H9 (cell line): ENCODE measurements around the gene FLT1. TPM values are rescaled to one million over a fixed set of nuclear protein-coding genes. Genes with fewer than 3 reads are reported as not detected.

Experiments
- DNase-seq: peaks from one replicate; pipeline ENCODE4 v3.0.0-alpha.2; 2017
- H2AFZ ChIP-seq: one replicate; pipeline ENCODE4 v1.6.1; 2013; ENCODE audit warnings: mild to moderate bottlenecking, low read length, control low read depth, moderate library complexity
- H2AK5ac ChIP-seq: 2 replicates; pipeline ENCODE4 v1.6.1; 2013; ENCODE audit warnings: low read length, control low read depth, mixed read lengths; ENCODE audit not compliant: insufficient read length
- H2BK120ac ChIP-seq: one replicate; pipeline ENCODE4 v1.6.1; 2013; ENCODE audit warnings: low read depth, mild to moderate bottlenecking, low read length, control low read depth, inconsistent platforms; ENCODE audit not compliant: poor library complexity, severe bottlenecking
- H2BK12ac ChIP-seq: 2 replicates; pipeline ENCODE4 v1.6.1; 2013; ENCODE audit warnings: low read length, control low read depth, mixed read lengths, low read depth; ENCODE audit not compliant: insufficient read length
- H2BK15ac ChIP-seq: 2 replicates; pipeline ENCODE4 v1.6.1; 2013; ENCODE audit warnings: low read depth, low read length, control low read depth
- H2BK20ac ChIP-seq: one replicate; pipeline ENCODE4 v1.6.1; 2013; ENCODE audit warnings: low read depth, mild to moderate bottlenecking, low read length, control low read depth, inconsistent platforms; ENCODE audit not compliant: poor library complexity, severe bottlenecking
- H2BK5ac ChIP-seq: 2 replicates; pipeline ENCODE4 v1.6.1; 2013; ENCODE audit warnings: low read length, control low read depth, mixed read lengths; ENCODE audit not compliant: insufficient read length
- H3K14ac ChIP-seq: 2 replicates; pipeline ENCODE4 v1.6.1; 2013; ENCODE audit warnings: low read length, control low read depth; ENCODE audit not compliant: insufficient read depth
- H3K18ac ChIP-seq: 2 replicates; pipeline ENCODE4 v1.6.1; 2013; ENCODE audit warnings: low read depth, mild to moderate bottlenecking, mixed read lengths, low read length, control low read depth; ENCODE audit not compliant: insufficient read length
- H3K23ac ChIP-seq: 2 replicates; pipeline ENCODE4 v1.6.1; 2013; ENCODE audit warnings: low read length, control low read depth, mixed read lengths, low read depth; ENCODE audit not compliant: insufficient read length
- H3K23me2 ChIP-seq: 2 replicates; pipeline ENCODE4 v1.6.1; 2013; ENCODE audit warnings: low read depth, mild to moderate bottlenecking, mixed read lengths, low read length, control low read depth; ENCODE audit not compliant: insufficient read length, poor library complexity, severe bottlenecking
- H3K27ac ChIP-seq: 2 replicates; pipeline ENCODE4 v1.5.1; 2013; ENCODE audit warnings: low read length, control low read depth, mixed read lengths, low read depth; ENCODE audit not compliant: insufficient read length
- H3K27me3 ChIP-seq: 2 replicates; pipeline ENCODE4 v1.6.1; 2013; ENCODE audit warnings: low read length, control low read depth, inconsistent platforms; ENCODE audit not compliant: insufficient read depth
- H3K4ac ChIP-seq: 2 replicates; pipeline ENCODE4 v1.6.1; 2013; ENCODE audit warnings: low read depth, mild to moderate bottlenecking, control low read depth, inconsistent platforms, low read length, moderate library complexity
- H3K4me1 ChIP-seq: 2 replicates; pipeline ENCODE4 v1.6.1; 2013; ENCODE audit warnings: low read length, control low read depth, inconsistent platforms; ENCODE audit not compliant: insufficient read depth
- H3K4me2 ChIP-seq: 2 replicates; pipeline ENCODE4 v1.6.1; 2013; ENCODE audit warnings: low read length, control low read depth, mixed read lengths; ENCODE audit not compliant: insufficient read length, insufficient read depth
- H3K56ac ChIP-seq: 2 replicates; pipeline ENCODE4 v1.6.1; 2013; ENCODE audit warnings: low read depth, mild to moderate bottlenecking, mixed read lengths, low read length, control low read depth; ENCODE audit not compliant: insufficient read length
- H3K79me1 ChIP-seq: 2 replicates; pipeline ENCODE4 v1.6.1; 2013; ENCODE audit warnings: low read depth, mild to moderate bottlenecking, moderate library complexity, low read length, control low read depth, inconsistent platforms; ENCODE audit not compliant: insufficient read depth, poor library complexity, severe bottlenecking
- H3K79me2 ChIP-seq: 2 replicates; pipeline ENCODE4 v1.6.1; 2013; ENCODE audit warnings: low read length, control low read depth, inconsistent platforms; ENCODE audit not compliant: insufficient read depth
- H3K9ac ChIP-seq: 2 replicates; pipeline ENCODE4 v1.6.1; 2013; ENCODE audit warnings: low read length, control low read depth, mixed read lengths; ENCODE audit not compliant: insufficient read length; ENCODE audit errors: extremely low read depth
- H3K9me3 ChIP-seq: one replicate; pipeline ENCODE4 v1.6.1; 2013; ENCODE audit warnings: low read depth, low read length, inconsistent platforms; ENCODE audit not compliant: control insufficient read depth
- H3T11ph ChIP-seq: one replicate; pipeline ENCODE4 v1.6.1; 2013; ENCODE audit warnings: mild to moderate bottlenecking, low read length, control low read depth, inconsistent platforms
- H4K20me1 ChIP-seq: one replicate; pipeline ENCODE4 v1.6.1; 2013; ENCODE audit not compliant: control insufficient read depth, insufficient read length, insufficient read depth
- H4K5ac ChIP-seq: 2 replicates; pipeline ENCODE4 v1.6.1; 2013; ENCODE audit warnings: low read depth, mild to moderate bottlenecking, mixed read lengths, low read length, control low read depth; ENCODE audit not compliant: insufficient read length
- H4K8ac ChIP-seq: replicated peaks from 2 replicates; pipeline ENCODE4 v1.6.1; 2013; ENCODE audit warnings: low read length, control low read depth, mixed read lengths, low read depth; ENCODE audit not compliant: insufficient read length
- H4K91ac ChIP-seq: 2 replicates; pipeline ENCODE4 v1.6.1; 2013; ENCODE audit warnings: low read depth, mild to moderate bottlenecking, moderate library complexity, mixed read lengths, low read length, control low read depth; ENCODE audit not compliant: insufficient read length
- H3K27ac Mint-ChIP-seq, 3 experiments: 2 replicates in 2 of 3; 3 replicates in 1 of 3; pipeline ENCODE4 v1.8.0; 2020 to 2021; ENCODE audit warnings: mixed read lengths in 3 of 3, mild to moderate bottlenecking in 1 of 3, moderate library complexity in 1 of 3
- H3K27me3 Mint-ChIP-seq: 2 replicates; pipeline ENCODE4 v1.8.0; 2021; ENCODE audit warnings: low read depth, mild to moderate bottlenecking, moderate library complexity, mixed read lengths
- H3K36me3 Mint-ChIP-seq, 3 experiments: 2 replicates in 2 of 3; 3 replicates in 1 of 3; pipeline ENCODE4 v1.8.0; 2020 to 2021; ENCODE audit warnings: low read depth in 3 of 3, mixed read lengths in 3 of 3; ENCODE audit not compliant: insufficient read depth in 1 of 3
- H3K4me1 Mint-ChIP-seq, 2 experiments: 2 replicates each; pipeline ENCODE4 v1.8.0; 2020; ENCODE audit warnings: mixed read lengths in 2 of 2
- H3K4me3 Mint-ChIP-seq, 2 experiments: 2 replicates in 1 of 2; 3 replicates in 1 of 2; pipeline ENCODE4 v1.8.0; 2020 to 2021; ENCODE audit warnings: mild to moderate bottlenecking in 2 of 2, mixed read lengths in 2 of 2, moderate library complexity in 1 of 2
- H3K9me3 Mint-ChIP-seq, 2 experiments: 2 replicates in 1 of 2; 3 replicates in 1 of 2; pipeline ENCODE4 v1.8.0; 2020; ENCODE audit warnings: mild to moderate bottlenecking in 2 of 2, mixed read lengths in 2 of 2, moderate library complexity in 1 of 2
- CTCF ChIP-seq: fragments of 200-600 bp; sonication (generic); conservative IDR thresholded peaks from 3 replicates; pipeline ENCODE4 v1.8.0; 2021; ENCODE audit warnings: antibody characterized with exemption, mild to moderate bottlenecking
- WGBS: extraction: QIAGEN DNeasy Blood & Tissue Kit; methylation state at CpG from one replicate; pipeline ENCODE4 v1.1.7; 2013; ENCODE audit warnings: missing lambda C conversion rate, low lambda C conversion rate, mixed read lengths; ENCODE audit not compliant: insufficient read length; ENCODE audit errors: extremely low coverage; 5-methylcytosine and 5-hydroxymethylcytosine counted together
- total RNA-seq: library from RNA; stranded (reverse); gene quantifications from 2 replicates; pipeline ENCODE4 v1.2.1, GENCODE V29; 2021

Gene FLT1
- total RNA-seq, 1 experiment from 2014 or later, result 84.1 TPM

- H3K14ac ChIP-seq, result no peak overlapping the region
- Mint-ChIP-seq H3K36me3 (peaks cover 0 to 10% (median 6%) of the 10 kb centered on the region in 3 experiments; a peak in 4 of 7 replicates), H3K9me3 (peaks cover 3 to 20% of the 10 kb centered on the region in 2 experiments; a peak in 4 of 5 replicates), H3K27me3 (peaks cover 26% of the 10 kb centered on the region), H3K27ac (no peak overlapping the region), H3K4me3 (no peak overlapping the region), H3K4me1 (peaks cover 22 to 32% of the 10 kb centered on the region in 2 experiments)
- H3K56ac ChIP-seq, result no peak overlapping the region
- H2BK120ac ChIP-seq, result no peak overlapping the region
- no peaks in the 10 kb centered on the region for H3K79me1 ChIP-seq
- peak overlapping the region; percentile 14 for H3K18ac ChIP-seq
- H3K9ac ChIP-seq, result peak overlapping the region; percentile 48
- H3K4me2 ChIP-seq, result peak overlapping the region; percentile 86
- peak overlapping the region; percentile 1 for H4K5ac ChIP-seq
- H2BK20ac ChIP-seq, result no peak overlapping the region
- H3K23ac ChIP-seq, result peak overlapping the region; percentile 5
- H3K23me2 ChIP-seq, result peaks cover 17% of the 10 kb centered on the region
- H3K27me3 ChIP-seq, result no peaks in the 10 kb centered on the region; the same call in 1 of the 2 replicates
- no peak overlapping the region for H2BK5ac ChIP-seq
- H3K27ac ChIP-seq, result no peak overlapping the region
- no peak overlapping the region for H4K91ac ChIP-seq
- no peak for DNase-seq
- no peak for TF ChIP-seq CTCF
- no peaks in the 10 kb centered on the region for H3K79me2 ChIP-seq
- H2AFZ ChIP-seq, result no peak overlapping the region
- H3K4ac ChIP-seq, result no peak overlapping the region
- no peak overlapping the region for H2BK15ac ChIP-seq
- WGBS, result no CpG with 5 or more reads among the region's 25 CpGs
- H3K4me1 ChIP-seq, result peaks cover 17% of the 10 kb centered on the region; the same call in 1 of the 2 replicates
- no peak overlapping the region for H3T11ph ChIP-seq
- peak overlapping the region; percentile 18 for H4K8ac ChIP-seq
- no peak overlapping the region for H2BK12ac ChIP-seq
- H3K9me3 ChIP-seq, result no peaks in the 10 kb centered on the region
- H4K20me1 ChIP-seq, result no peaks in the 10 kb centered on the region
- no peak overlapping the region for H2AK5ac ChIP-seq
Measured at GRCh38 chr13:28531845-28532387, 37.0 kb upstream of the FLT1 start.
